B cell (primary cell): Measurements from ENCODE around the gene ENDOV.

ENCODE experiments used
- EZH2 ChIP-seq: IDR thresholded peaks from 2 replicates; pipeline ENCODE4 v1.6.1; 2012; ENCODE audit warnings: borderline replicate concordance, low read depth, mild to moderate bottlenecking, moderate library complexity, low read length; ENCODE audit not compliant: insufficient read depth, poor library complexity, severe bottlenecking
- TF ChIP-seq, protein P1 (sequence below): fragments of 200-600 bp; IDR thresholded peaks from one replicate; pipeline ENCODE4 v1.8.0; 2022; ENCODE audit warnings: antibody characterized with exemption, mild to moderate bottlenecking

DNA sequence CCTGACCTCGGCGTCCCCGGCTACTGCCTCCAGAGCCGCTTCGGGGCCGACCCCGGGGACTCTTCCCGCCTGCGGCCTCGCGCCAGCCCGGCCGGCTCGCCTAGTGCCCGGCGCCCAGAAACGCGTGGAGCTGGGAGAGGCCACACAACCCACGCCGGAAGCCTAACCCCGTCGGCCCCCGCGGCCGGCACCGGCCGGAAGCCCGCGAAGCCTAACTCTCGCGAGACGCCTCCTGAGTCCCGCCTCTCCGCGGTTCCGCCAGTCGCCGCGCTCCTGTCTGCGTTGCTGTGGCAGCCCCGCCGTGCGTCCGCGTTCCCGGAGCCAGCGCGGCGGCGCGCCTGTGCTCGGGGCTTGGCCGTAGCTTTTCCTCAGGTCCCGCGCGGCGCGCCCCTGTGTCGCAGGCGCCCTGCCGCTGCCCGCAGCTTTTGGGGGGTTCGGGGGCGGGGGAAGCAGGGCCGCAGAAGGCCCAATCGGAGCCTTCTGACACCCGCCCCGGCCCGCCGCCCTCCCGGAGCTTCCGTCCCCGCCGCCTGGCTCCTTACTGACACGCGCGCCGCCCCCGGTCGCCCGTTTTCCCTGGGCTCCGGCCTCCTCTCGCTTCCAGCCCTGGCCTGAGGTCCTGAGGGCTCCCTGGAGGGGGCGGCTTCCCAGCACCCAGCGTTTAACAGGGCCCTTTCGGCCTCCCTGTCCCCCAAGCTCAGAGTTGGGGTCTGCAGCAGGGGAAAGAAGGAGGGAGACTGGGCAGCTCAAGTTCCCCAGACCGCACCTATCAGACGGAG lies 39.8 kb downstream of the ENDOV start:
- TF ChIP-seq, protein P1, sequence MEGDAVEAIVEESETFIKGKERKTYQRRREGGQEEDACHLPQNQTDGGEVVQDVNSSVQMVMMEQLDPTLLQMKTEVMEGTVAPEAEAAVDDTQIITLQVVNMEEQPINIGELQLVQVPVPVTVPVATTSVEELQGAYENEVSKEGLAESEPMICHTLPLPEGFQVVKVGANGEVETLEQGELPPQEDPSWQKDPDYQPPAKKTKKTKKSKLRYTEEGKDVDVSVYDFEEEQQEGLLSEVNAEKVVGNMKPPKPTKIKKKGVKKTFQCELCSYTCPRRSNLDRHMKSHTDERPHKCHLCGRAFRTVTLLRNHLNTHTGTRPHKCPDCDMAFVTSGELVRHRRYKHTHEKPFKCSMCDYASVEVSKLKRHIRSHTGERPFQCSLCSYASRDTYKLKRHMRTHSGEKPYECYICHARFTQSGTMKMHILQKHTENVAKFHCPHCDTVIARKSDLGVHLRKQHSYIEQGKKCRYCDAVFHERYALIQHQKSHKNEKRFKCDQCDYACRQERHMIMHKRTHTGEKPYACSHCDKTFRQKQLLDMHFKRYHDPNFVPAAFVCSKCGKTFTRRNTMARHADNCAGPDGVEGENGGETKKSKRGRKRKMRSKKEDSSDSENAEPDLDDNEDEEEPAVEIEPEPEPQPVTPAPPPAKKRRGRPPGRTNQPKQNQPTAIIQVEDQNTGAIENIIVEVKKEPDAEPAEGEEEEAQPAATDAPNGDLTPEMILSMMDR, result no peak
- TF ChIP-seq EZH2, result no peak
